Karpas-422 (cell line): ENCODE results near the gene FAM120AOS. TPM values are rescaled to one million over a fixed set of nuclear protein-coding genes. Genes with fewer than 3 reads are reported as not detected.

Experiments
- DNase-seq: peaks from one replicate; pipeline ENCODE4 v3.0.0-alpha.2; 2015
- H2AFZ ChIP-seq: fragments of 200-600 bp; sonication (generic); 2 replicates; pipeline ENCODE4 v1.6.1; 2014; ENCODE audit warnings: antibody characterized with exemption, low read length, mixed read lengths
- H3K27ac ChIP-seq: fragments of 200-600 bp; sonication (generic); 2 replicates; pipeline ENCODE4 v1.5.1; 2014; ENCODE audit warnings: mild to moderate bottlenecking, low read length, moderate library complexity
- H3K27me3 ChIP-seq: fragments of 200-600 bp; sonication (generic); 2 replicates; pipeline ENCODE4 v1.6.1; 2014; ENCODE audit warnings: low read length, mixed read lengths
- H3K36me3 ChIP-seq: fragments of 200-600 bp; sonication (generic); 2 replicates; pipeline ENCODE4 v1.6.1; 2014; ENCODE audit warnings: low read length, mixed read lengths; ENCODE audit not compliant: insufficient read depth
- H3K4me1 ChIP-seq: fragments of 200-600 bp; sonication (generic); 2 replicates; pipeline ENCODE4 v1.6.1; 2014; ENCODE audit warnings: mild to moderate bottlenecking, low read length, mixed read lengths
- H3K4me2 ChIP-seq: fragments of 200-600 bp; sonication (generic); 2 replicates; pipeline ENCODE4 v1.6.1; 2014; ENCODE audit warnings: low read length, low read depth, mild to moderate bottlenecking; ENCODE audit not compliant: poor library complexity, severe bottlenecking
- H3K4me3 ChIP-seq: fragments of 200-600 bp; sonication (generic); 2 replicates; pipeline ENCODE4 v1.5.1; 2014; ENCODE audit warnings: mild to moderate bottlenecking, antibody characterized with exemption, low read length, mixed read lengths
- H3K79me2 ChIP-seq: fragments of 200-600 bp; sonication (generic); 2 replicates; pipeline ENCODE4 v1.6.1; 2014; ENCODE audit warnings: mild to moderate bottlenecking, low read length, mixed read lengths
- H3K9ac ChIP-seq: fragments of 200-600 bp; sonication (generic); 2 replicates; pipeline ENCODE4 v1.6.0; 2014; ENCODE audit warnings: low read length
- H3K9me2 ChIP-seq: fragments of 200-600 bp; sonication (generic), shearing (Covaris generic); replicated peaks from 2 replicates; pipeline ENCODE4 v1.6.0; 2014; ENCODE audit warnings: mild to moderate bottlenecking, low read length, moderate library complexity; ENCODE audit not compliant: insufficient read depth
- H3K9me3 ChIP-seq: fragments of 300-700, 200-600 bp; sonication (generic); 2 replicates; pipeline ENCODE4 v1.6.1; 2014; ENCODE audit warnings: low read length, mixed read lengths
- H4K20me1 ChIP-seq: fragments of 200-600 bp; sonication (generic); 2 replicates; pipeline ENCODE4 v1.6.1; 2014; ENCODE audit warnings: mild to moderate bottlenecking, antibody characterized with exemption, low read length, low read depth; ENCODE audit not compliant: insufficient read depth
- total RNA-seq: library from RNA; depleted of rRNA; stranded (reverse); fragments of >200 nt; shearing (Covaris generic); gene quantifications from 2 replicates; pipeline ENCODE4 v1.2.3, GENCODE V29; 2014; ENCODE audit warnings: low replicate concordance

FAM120AOS gene
- total RNA-seq, 1 experiment from 2014 or later = 47.1 TPM

GRCh38 chr9:93466416-93467061 lies 13.2 kb upstream of the FAM120AOS start:
- Histone ChIP-seq H3K79me2 (peaks cover 100% of the 10 kb centered on the region), H2AFZ (no peak overlapping the region), H3K4me1 (peaks cover 61% of the 10 kb centered on the region), H3K9me2 (no peaks in the 10 kb centered on the region), H4K20me1 (peaks cover 4% of the 10 kb centered on the region; the same call in 1 of the 2 replicates), H3K36me3 (peaks cover 10% of the 10 kb centered on the region; the same call in 1 of the 2 replicates), H3K9me3 (no peaks in the 10 kb centered on the region), H3K4me3 (no peak overlapping the region), H3K27ac (peak overlapping the region; percentile 55), H3K9ac (peak overlapping the region; percentile 17; the same call in 1 of the 2 replicates), H3K4me2 (peak overlapping the region; percentile 50), H3K27me3 (no peaks in the 10 kb centered on the region)
- DNase-seq = no peak

- Histone ChIP-seq H2AFZ (no peak overlapping the region), H3K79me2 (peaks cover 100% of the 10 kb centered on the region), H3K4me2 (peak overlapping the region; percentile 50), H4K20me1 (peaks cover 4% of the 10 kb centered on the region; the same call in 1 of the 2 replicates), H3K4me1 (peaks cover 66% of the 10 kb centered on the region), H3K36me3 (peaks cover 3% of the 10 kb centered on the region; the same call in 1 of the 2 replicates), H3K27me3 (no peaks in the 10 kb centered on the region), H3K27ac (0 out of 2 replicates have a peak overlapping the region, but pooled peaks have one; percentile 55), H3K9ac (no peak overlapping the region), H3K9me2 (no peaks in the 10 kb centered on the region), H3K4me3 (no peak overlapping the region), H3K9me3 (no peaks in the 10 kb centered on the region)
- DNase-seq = no peak
These were observed 12.5 kb upstream of the FAM120AOS start for GRCh38 chr9:93465855-93466254.

DNA sequence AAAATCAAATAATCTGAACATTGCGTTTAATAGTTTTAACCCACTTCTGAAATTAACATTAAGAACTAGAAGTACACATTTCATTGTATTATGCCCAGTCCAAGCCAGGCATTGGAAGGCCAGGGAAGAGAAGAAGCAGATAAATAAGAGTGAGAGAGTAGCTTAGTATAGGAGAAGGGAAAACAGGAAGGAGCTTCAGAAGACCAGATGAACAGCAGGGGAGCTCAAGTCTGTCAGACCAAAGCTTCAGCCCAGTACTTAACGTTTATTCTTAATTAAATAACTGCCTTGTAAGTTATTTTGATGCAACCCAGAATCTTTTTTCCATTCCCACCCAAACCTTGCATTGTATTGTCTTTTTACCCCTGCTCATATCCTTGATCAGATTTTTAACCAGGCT lies 11.5 kb upstream of the FAM120AOS start:
- Histone ChIP-seq H3K27ac (peak overlapping the region; percentile 47; the same call in 1 of the 2 replicates), H3K36me3 (0 out of 2 replicates have a peak, but pooled peaks cover under 1% of the 10 kb centered on the region), H3K4me3 (no peak overlapping the region), H3K4me1 (peaks cover 76% of the 10 kb centered on the region), H3K79me2 (peaks cover 100% of the 10 kb centered on the region), H3K27me3 (no peaks in the 10 kb centered on the region), H3K9me3 (no peaks in the 10 kb centered on the region), H3K4me2 (peak overlapping the region; percentile 49), H4K20me1 (peaks cover 4% of the 10 kb centered on the region; the same call in 1 of the 2 replicates), H3K9me2 (no peaks in the 10 kb centered on the region), H2AFZ (no peak overlapping the region), H3K9ac (no peak overlapping the region)
- no peak for DNase-seq

GRCh38 chr9:93464395-93464794 lies 11.0 kb upstream of the FAM120AOS start:
- Histone ChIP-seq H3K36me3 (0 out of 2 replicates have a peak, but pooled peaks cover 5% of the 10 kb centered on the region), H3K4me2 (peak overlapping the region; percentile 49), H3K27ac (peak overlapping the region; percentile 47), H4K20me1 (peaks cover 4% of the 10 kb centered on the region; the same call in 1 of the 2 replicates), H3K4me1 (peaks cover 81% of the 10 kb centered on the region), H3K9ac (no peak overlapping the region), H3K9me2 (no peaks in the 10 kb centered on the region), H2AFZ (no peak overlapping the region), H3K27me3 (no peaks in the 10 kb centered on the region), H3K4me3 (no peak overlapping the region), H3K9me3 (no peaks in the 10 kb centered on the region), H3K79me2 (peaks cover 100% of the 10 kb centered on the region)
- DNase-seq = peak; percentile 73

DNA sequence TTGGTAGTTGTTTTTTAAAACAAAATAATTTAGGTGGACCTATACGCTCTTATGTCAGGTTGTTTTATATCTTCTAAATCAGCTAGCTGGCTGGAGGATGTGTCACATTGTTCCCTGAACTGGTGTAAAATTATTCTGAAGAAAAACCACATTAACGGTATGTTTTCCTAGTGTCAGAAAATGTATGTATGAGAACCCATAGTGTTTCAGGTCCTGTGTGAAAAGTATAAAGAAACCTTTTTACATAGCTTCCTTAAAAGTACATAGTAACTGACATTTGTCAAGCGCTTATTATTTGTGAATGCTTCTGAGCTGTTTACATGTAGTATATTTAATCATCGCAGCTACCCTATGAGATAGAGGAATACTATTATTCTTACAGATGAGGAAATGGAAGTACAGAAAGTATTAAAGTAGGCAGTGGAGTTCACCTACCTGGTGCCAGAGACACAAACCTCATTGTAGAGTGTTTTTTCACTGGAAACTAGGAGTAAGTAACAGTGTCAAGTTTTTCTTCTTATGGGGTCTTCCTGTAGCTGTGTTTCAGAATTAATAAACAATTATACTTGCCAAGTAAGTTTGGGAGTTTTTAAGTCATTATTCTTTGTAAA lies 10.4 kb upstream of the FAM120AOS start:
- Histone ChIP-seq H3K9me2 (no peaks in the 10 kb centered on the region), H3K9me3 (no peaks in the 10 kb centered on the region), H3K4me1 (peaks cover 83% of the 10 kb centered on the region), H3K36me3 (0 out of 2 replicates have a peak, but pooled peaks cover 6% of the 10 kb centered on the region), H3K4me2 (peak overlapping the region; percentile 49), H3K79me2 (peaks cover 100% of the 10 kb centered on the region), H3K27ac (peak overlapping the region; percentile 47), H4K20me1 (peaks cover 4% of the 10 kb centered on the region; the same call in 1 of the 2 replicates), H3K4me3 (no peak overlapping the region), H3K27me3 (no peaks in the 10 kb centered on the region), H2AFZ (no peak overlapping the region), H3K9ac (no peak overlapping the region)
- no peak for DNase-seq

DNA sequence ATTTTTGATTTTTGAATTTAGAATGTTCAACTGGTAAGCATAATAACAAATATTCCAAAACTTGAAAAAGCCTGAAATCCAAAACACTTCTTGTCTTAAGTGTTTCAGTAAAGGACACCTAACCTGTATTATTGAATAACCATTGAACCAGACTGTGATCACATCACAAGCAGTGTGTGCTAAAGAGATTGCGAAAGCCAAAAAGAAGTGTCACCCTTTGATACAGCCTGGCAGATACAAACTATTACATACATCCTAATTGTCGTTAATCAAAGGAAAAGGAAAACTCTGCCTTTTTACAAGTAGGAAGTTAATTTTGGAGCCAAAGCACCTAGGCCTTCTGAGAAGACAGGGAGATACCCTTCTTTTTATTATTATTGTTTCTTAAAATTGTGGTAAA lies 8.4 kb upstream of the FAM120AOS start:
- no peaks in the 10 kb centered on the region for H3K27me3 ChIP-seq
- no peak for DNase-seq
- no peaks in the 10 kb centered on the region for H3K9me2 ChIP-seq
- no peak overlapping the region for H3K9ac ChIP-seq
- no peak overlapping the region for H2AFZ ChIP-seq
- H4K20me1 ChIP-seq = peaks cover 4% of the 10 kb centered on the region; the same call in 1 of the 2 replicates
- peaks cover 100% of the 10 kb centered on the region for H3K79me2 ChIP-seq
- no peaks in the 10 kb centered on the region for H3K9me3 ChIP-seq
- H3K4me1 ChIP-seq = peaks cover 84% of the 10 kb centered on the region
- H3K27ac ChIP-seq = no peak overlapping the region
- peaks cover 9% of the 10 kb centered on the region; the same call in 1 of the 2 replicates for H3K36me3 ChIP-seq
- no peak overlapping the region for H3K4me2 ChIP-seq
- no peak overlapping the region for H3K4me3 ChIP-seq

GRCh38 chr9:93461414-93461743 lies 8.0 kb upstream of the FAM120AOS start:
- no peak for DNase-seq
- Histone ChIP-seq H4K20me1 (peaks cover 4% of the 10 kb centered on the region; the same call in 1 of the 2 replicates), H3K9ac (no peak overlapping the region), H3K9me2 (no peaks in the 10 kb centered on the region), H3K4me2 (no peak overlapping the region), H3K4me1 (peaks cover 84% of the 10 kb centered on the region), H3K27ac (no peak overlapping the region), H2AFZ (no peak overlapping the region), H3K79me2 (peaks cover 100% of the 10 kb centered on the region), H3K36me3 (peaks cover 12% of the 10 kb centered on the region; the same call in 1 of the 2 replicates), H3K9me3 (no peaks in the 10 kb centered on the region), H3K27me3 (no peaks in the 10 kb centered on the region), H3K4me3 (no peak overlapping the region)

GRCh38 chr9:93460689-93461413 lies 7.5 kb upstream of the FAM120AOS start:
- DNase-seq = no peak
- no peaks in the 10 kb centered on the region for H3K27me3 ChIP-seq
- peaks cover 12% of the 10 kb centered on the region; the same call in 1 of the 2 replicates for H3K36me3 ChIP-seq
- H3K79me2 ChIP-seq = peaks cover 100% of the 10 kb centered on the region
- no peak overlapping the region for H3K4me2 ChIP-seq
- peaks cover 4% of the 10 kb centered on the region; the same call in 1 of the 2 replicates for H4K20me1 ChIP-seq
- no peak overlapping the region for H3K27ac ChIP-seq
- H2AFZ ChIP-seq = no peak overlapping the region
- peaks cover 84% of the 10 kb centered on the region for H3K4me1 ChIP-seq
- no peak overlapping the region for H3K9ac ChIP-seq
- H3K9me2 ChIP-seq = no peaks in the 10 kb centered on the region
- H3K9me3 ChIP-seq = no peaks in the 10 kb centered on the region
- no peak overlapping the region for H3K4me3 ChIP-seq
